ENCODE measurements around the gene NPAS3. TPM values are rescaled to one million over a fixed set of nuclear protein-coding genes. Genes with fewer than 3 reads are reported as not detected.

The NPAS3 gene
- total and polyA plus RNA-seq, 2 of the 8 experiments (the other 6 are each of a cell fraction or from before 2014, with no cell fraction given), result 0.11 to 0.60 TPM

- Histone ChIP-seq H4K5ac (ENCODE audit: insufficient read length, low read depth, low read length) (no peak overlapping the region), H2BK120ac (replicated peaks; ENCODE audit: low read depth, low read length) (no peak overlapping the region), H3K23ac (ENCODE audit: insufficient read length) (no peak overlapping the region), H3K56ac (replicated peaks; ENCODE audit: insufficient read length, low read depth, low read length) (no peak overlapping the region), H3K18ac (ENCODE audit: extremely low read depth, low read length) (no peak overlapping the region), H3K27me3 (replicated peaks in 1 of 4; ENCODE audit: control insufficient read depth in 3 of 4, extremely low read depth in 1 of 4, insufficient read depth in 3 of 4, low read length in 3 of 4) (no peaks in the 10 kb centered on the region), H2BK12ac (ENCODE audit: low read depth, low read length) (no peak overlapping the region), H3K27ac (ENCODE audit: low read depth, low read length) (no peak overlapping the region), H3K9ac (replicated peaks in 1 of 4; ENCODE audit: extremely low read depth in 1 of 4, low read depth in 3 of 4, low read length in 3 of 4) (no peak overlapping the region), H3K4me1 (replicated peaks in 1 of 4; ENCODE audit: control insufficient read depth in 3 of 4, insufficient read depth in 4 of 4, low read length in 3 of 4) (no peaks in the 10 kb centered on the region), H2AK5ac (ENCODE audit: low read depth, low read length) (no peak overlapping the region), H2BK20ac (ENCODE audit: low read length) (no peak overlapping the region), H3K23me2 (ENCODE audit: low read depth, low read length) (no peaks in the 10 kb centered on the region), H2BK15ac (ENCODE audit: low read length) (no peak overlapping the region), H3K79me1 (ENCODE audit: low read depth, low read length) (no peaks in the 10 kb centered on the region), H3K9me3 (ENCODE audit: insufficient read depth in 2 of 2, low read depth in 1 of 2, low read length in 1 of 2) (no peaks in the 10 kb centered on the region), H2AFZ (ENCODE audit: low read length) (no peak overlapping the region), H2BK5ac (ENCODE audit: low read depth, low read length) (no peak overlapping the region), H3K4me3 (ENCODE audit: extremely low read depth in 1 of 4, insufficient read depth in 2 of 4, low read depth in 3 of 4, low read length in 4 of 4) (no peak overlapping the region), H4K8ac (ENCODE audit: extremely low read depth, insufficient read depth, low read length) (no peak overlapping the region), H3K14ac (ENCODE audit: insufficient read length) (no peak overlapping the region), H4K91ac (replicated peaks; ENCODE audit: insufficient read length, low read length) (no peak overlapping the region), H3K4ac (replicated peaks; ENCODE audit: insufficient read length, low read depth, low read length) (no peak overlapping the region), H3K79me2 (ENCODE audit: control insufficient read depth in 1 of 2, insufficient read depth in 2 of 2, low read length in 2 of 2) (no peaks in the 10 kb centered on the region), H3K4me2 (ENCODE audit: insufficient read depth in 1 of 2, low read depth in 2 of 2, low read length in 2 of 2) (no peak overlapping the region), H4K20me1 (replicated peaks in 1 of 2; ENCODE audit: control insufficient read depth in 1 of 2, insufficient read depth in 2 of 2, low read length in 2 of 2) (no peaks in the 10 kb centered on the region), H3K36me3 (ENCODE audit: control insufficient read depth in 2 of 4, insufficient read depth in 4 of 4, low read length in 3 of 4) (no peaks in the 10 kb centered on the region)
- no peak for FAIRE-seq
- CTCF ChIA-PET (ENCODE audit: partially characterized antibody), result interaction anchor here (0.6 to 1.2 kb wide), 2 partner anchors 115 to 667 kb away, joined by 4 to 5 read pairs; no protein-coding TSS in a partner anchor
- WGBS, 2 experiments (ENCODE audit: extremely low coverage in 1 of 2, insufficient coverage in 1 of 2, insufficient read length in 1 of 2, insufficient replicate concordance in 2 of 2, low coverage in 1 of 2, low lambda C conversion rate in 2 of 2, missing lambda C conversion rate in 1 of 2), result 93% methylated on average over 5 of the region's 5 CpGs; no CpG with 5 or more reads in 1 of the 2 experiments
- TF ChIP-seq NANOG (IDR thresholded peaks at IDR 0.05; ENCODE audit: insufficient read depth, low read depth, low read length, poor library complexity, severe bottlenecking), result no peak
- POLR2A ChIA-PET (ENCODE audit: partially characterized antibody), result no interaction called here
- DNase-seq (ENCODE audit: low read depth in 1 of 2, low spot score in 2 of 2), result no peak
These were observed 739.3 kb downstream of the NPAS3 start for GRCh38 chr14:33678005-33678404.

Measured in H1 (cell line).